A673 (cell line): ENCODE data around the gene SETDB2. TPM values are rescaled to one million over a fixed set of nuclear protein-coding genes. Genes with fewer than 3 reads are reported as not detected.

Source experiments
- BruUV-seq: library from RNA; stranded (reverse); fragments of 400-500 nt; replicated peaks from 2 replicates; lab custom pipeline; 2021; lab: Mats Ljungman, UMichigan
- CTCF ChIA-PET: fragments of 300-600 bp; sonication (Branson Sonifier 250); formaldehyde crosslinking; loops from one replicate; lab custom pipeline; 2022; ENCODE audit warnings: antibody characterized with exemption; lab: Charles Lee
- POLR2A ChIA-PET: fragments of 300-600 bp; sonication (Branson Sonifier 250); formaldehyde crosslinking; loops from one replicate; lab custom pipeline; 2022; ENCODE audit warnings: antibody characterized with exemption; ENCODE audit not compliant: low non-redundant PET; lab: Charles Lee
- DNase-seq: peaks from one replicate; pipeline ENCODE4 v3.0.0-alpha.2; 2015; ENCODE audit warnings: low spot score
- H3K27ac ChIP-seq: fragments of 200-600 bp; sonication (generic); 2 replicates; pipeline ENCODE4 v1.5.1; 2016; ENCODE audit warnings: mixed run types, low read depth, mild to moderate bottlenecking, mixed read lengths, antibody characterized with exemption, low read length; ENCODE audit not compliant: poor library complexity, severe bottlenecking
- H3K27me3 ChIP-seq: fragments of 200-600 bp; sonication (generic); replicated peaks from 2 replicates; pipeline ENCODE4 v1.6.1; 2017; ENCODE audit warnings: mixed run types, low read depth, mild to moderate bottlenecking, mixed read lengths, antibody characterized with exemption, low read length; ENCODE audit not compliant: insufficient read depth, poor library complexity
- H3K36me3 ChIP-seq: fragments of 200-600 bp; sonication (generic); 2 replicates; pipeline ENCODE4 v1.6.1; 2016; ENCODE audit warnings: mixed run types, mild to moderate bottlenecking, mixed read lengths, antibody characterized with exemption, low read length; ENCODE audit not compliant: insufficient read depth, poor library complexity, severe bottlenecking
- H3K4me1 ChIP-seq: fragments of 200-600 bp; sonication (generic); 2 replicates; pipeline ENCODE4 v1.6.1; 2017; ENCODE audit warnings: mixed run types, mild to moderate bottlenecking, mixed read lengths, antibody characterized with exemption, low read length; ENCODE audit not compliant: insufficient read depth, poor library complexity, severe bottlenecking
- H3K4me3 ChIP-seq: fragments of 200-600 bp; sonication (generic); 2 replicates; pipeline ENCODE4 v1.5.1; 2016; ENCODE audit warnings: low read depth, mixed run types, mild to moderate bottlenecking, mixed read lengths, low read length; ENCODE audit not compliant: poor library complexity, severe bottlenecking
- H3K9me3 ChIP-seq: fragments of 200-600 bp; sonication (generic); 2 replicates; pipeline ENCODE4 v1.6.1; 2016; ENCODE audit warnings: mixed run types, low read depth, mild to moderate bottlenecking, mixed read lengths, antibody characterized with exemption, low read length; ENCODE audit not compliant: poor library complexity, severe bottlenecking
- CTCF ChIP-seq: fragments of 300-800, 200-600 bp; sonication (generic); conservative IDR thresholded peaks from 2 replicates; pipeline ENCODE4 v1.5.1; 2017; ENCODE audit warnings: low read depth, mild to moderate bottlenecking, antibody characterized with exemption, low read length, moderate library complexity, mixed read lengths
- EZH2 ChIP-seq: fragments of 200-600 bp; sonication (generic); IDR thresholded peaks from 2 replicates; pipeline ENCODE4 v1.6.1; 2017; ENCODE audit warnings: borderline replicate concordance, low read depth, mild to moderate bottlenecking, mixed read lengths, antibody characterized with exemption, low read length; ENCODE audit not compliant: poor library complexity, severe bottlenecking
- intact Hi-C: fragments of 100-400 bp; cut with micrococcal nuclease; formaldehyde crosslinking; loops from one replicate; pipeline ENCODE4 v1.10.0; 2022; ENCODE audit not compliant: unreplicated experiment
- total RNA-seq: library from RNA; stranded (reverse); gene quantifications from 2 replicates; pipeline ENCODE4 v1.2.3, GENCODE V29; 2021

Gene SETDB2
- total RNA-seq, 1 experiment from 2014 or later, result 3.8 TPM

GRCh38 chr13:49502954-49503353 lies 58.9 kb downstream of the SETDB2 start:
- H3K4me1 ChIP-seq, result no peaks in the 10 kb centered on the region
- ChIA-PET POLR2A (no interaction called here), CTCF (no interaction called here)
- H3K36me3 ChIP-seq, result no peaks in the 10 kb centered on the region
- no peak overlapping the region for H3K27ac ChIP-seq
- DNase-seq, result no peak
- no peak overlapping the region for H3K4me3 ChIP-seq
- BruUV-seq, result no TSS peak
- H3K9me3 ChIP-seq, result no peaks in the 10 kb centered on the region
- intact Hi-C loops, result no loop called here
- no peaks in the 10 kb centered on the region for H3K27me3 ChIP-seq
- no peak for TF ChIP-seq CTCF
- TF ChIP-seq EZH2, result no peak

DNA sequence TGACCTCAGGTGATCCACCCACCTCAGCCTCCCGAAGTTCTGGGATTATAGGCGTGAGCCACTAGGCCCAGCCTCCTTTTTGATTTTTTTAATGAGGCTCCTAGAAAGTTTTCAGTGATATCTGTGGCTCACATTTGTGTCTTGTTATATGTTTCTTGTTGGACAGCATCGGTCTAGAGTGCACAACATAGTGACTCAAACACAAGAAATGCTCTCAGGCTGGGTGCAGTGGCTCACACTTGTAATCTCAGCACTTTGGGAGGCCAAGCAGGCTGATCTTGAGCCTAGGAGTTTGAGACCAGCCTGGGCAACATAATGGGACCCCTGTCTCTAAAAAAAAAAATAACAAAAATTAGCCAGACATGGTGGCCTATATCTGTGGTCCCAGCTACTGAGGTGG lies 59.9 kb downstream of the SETDB2 start:
- H3K36me3 ChIP-seq, result no peaks in the 10 kb centered on the region
- no peak overlapping the region for H3K4me3 ChIP-seq
- CTCF ChIA-PET, result no interaction called here
- no peaks in the 10 kb centered on the region for H3K9me3 ChIP-seq
- TF ChIP-seq CTCF, result no peak
- TF ChIP-seq EZH2, result no peak
- BruUV-seq, result no TSS peak
- POLR2A ChIA-PET, result no interaction called here
- no peak for DNase-seq
- no peaks in the 10 kb centered on the region for H3K4me1 ChIP-seq
- no peak overlapping the region for H3K27ac ChIP-seq
- intact Hi-C loops, result no loop called here
- H3K27me3 ChIP-seq, result no peaks in the 10 kb centered on the region

- no peak overlapping the region for H3K27ac ChIP-seq
- no peaks in the 10 kb centered on the region for H3K4me1 ChIP-seq
- H3K36me3 ChIP-seq, result no peaks in the 10 kb centered on the region
- POLR2A ChIA-PET, result no interaction called here
- no peaks in the 10 kb centered on the region for H3K27me3 ChIP-seq
- intact Hi-C loops, result no loop called here
- DNase-seq, result no peak
- no TSS peak for BruUV-seq
- no peaks in the 10 kb centered on the region for H3K9me3 ChIP-seq
- no peak overlapping the region for H3K4me3 ChIP-seq
- TF ChIP-seq CTCF (no peak), EZH2 (no peak)
- CTCF ChIA-PET, result no interaction called here
Observed at GRCh38 chr13:49512578-49512977, 68.5 kb downstream of the SETDB2 start.
